Neural progenitor cell (in vitro differentiated cells): ENCODE results near the gene AFMID. TPM values are rescaled to one million over a fixed set of nuclear protein-coding genes. Genes with fewer than 3 reads are reported as not detected.

Experiments used
- DNase-seq: peaks from one replicate; pipeline ENCODE4 v3.0.0-alpha.2; 2016; ENCODE audit warnings: low spot score
- H2AFZ ChIP-seq: fragments of 200-600 bp; sonication (generic); replicated peaks from 2 replicates; pipeline ENCODE4 v1.6.1; 2016; ENCODE audit warnings: antibody characterized with exemption
- H3F3A ChIP-seq: fragments of 200-600 bp; sonication (generic); 2 replicates; pipeline ENCODE4 v1.6.1; 2016; ENCODE audit warnings: antibody characterized with exemption, low read depth
- H3K27ac ChIP-seq: fragments of 200-600 bp; sonication (generic); 2 replicates; pipeline ENCODE4 v1.5.1; 2016; ENCODE audit warnings: mild to moderate bottlenecking
- H3K27me3 ChIP-seq: fragments of 200-600 bp; sonication (generic); 2 replicates; pipeline ENCODE4 v1.6.1; 2016; ENCODE audit warnings: mild to moderate bottlenecking, moderate library complexity
- H3K36me3 ChIP-seq: fragments of 200-600 bp; sonication (generic); 2 replicates; pipeline ENCODE4 v1.5.1; 2016
- H3K4me1 ChIP-seq: fragments of 200-600 bp; sonication (generic); 2 replicates; pipeline ENCODE4 v1.6.1; 2016; ENCODE audit warnings: mixed run types
- H3K4me2 ChIP-seq: fragments of 200-600 bp; sonication (generic); 2 replicates; pipeline ENCODE4 v1.6.1; 2016
- H3K4me3 ChIP-seq: fragments of 200-600 bp; sonication (generic); 2 replicates; pipeline ENCODE4 v1.5.1; 2016
- H3K79me2 ChIP-seq: fragments of 200-600 bp; sonication (generic); 2 replicates; pipeline ENCODE4 v1.6.1; 2016; ENCODE audit warnings: low read depth
- H3K9ac ChIP-seq: fragments of 200-600 bp; sonication (generic); 2 replicates; pipeline ENCODE4 v1.6.1; 2016
- H3K9me3 ChIP-seq: fragments of 200-600 bp; sonication (generic); 2 replicates; pipeline ENCODE4 v1.5.1; 2016; ENCODE audit warnings: low read depth
- H4K20me1 ChIP-seq: fragments of 200-600 bp; sonication (generic); 2 replicates; pipeline ENCODE4 v1.6.1; 2016; ENCODE audit warnings: low read depth
- H3K27ac Mint-ChIP-seq: 3 replicates; pipeline ENCODE4 v1.8.0; 2021; ENCODE audit warnings: mixed read lengths
- H3K27me3 Mint-ChIP-seq: 2 replicates; pipeline ENCODE4 v1.8.0; 2022; ENCODE audit warnings: low read depth, mild to moderate bottlenecking, inconsistent platforms, moderate library complexity, mixed read lengths; ENCODE audit not compliant: insufficient read depth
- H3K36me3 Mint-ChIP-seq: 3 replicates; pipeline ENCODE4 v1.8.0; 2021; ENCODE audit warnings: mixed read lengths
- H3K4me1 Mint-ChIP-seq: 3 replicates; pipeline ENCODE4 v1.8.0; 2021; ENCODE audit warnings: mixed read lengths
- H3K4me3 Mint-ChIP-seq: 3 replicates; pipeline ENCODE4 v1.8.0; 2021; ENCODE audit warnings: mild to moderate bottlenecking, moderate library complexity, mixed read lengths
- H3K9me3 Mint-ChIP-seq: 3 replicates; pipeline ENCODE4 v1.8.0; 2020; ENCODE audit warnings: mixed read lengths
- EZH2 ChIP-seq: fragments of 200-600 bp; sonication (generic); IDR thresholded peaks from 2 replicates; pipeline ENCODE4 v1.6.1; 2017; ENCODE audit warnings: antibody characterized with exemption, mild to moderate bottlenecking, moderate library complexity
- EZH2phosphoT487 ChIP-seq: fragments of 200-600 bp; sonication (generic); IDR thresholded peaks from 2 replicates; pipeline ENCODE4 v1.6.1; 2017; ENCODE audit warnings: antibody characterized with exemption
- total RNA-seq: library from RNA; depleted of rRNA; stranded (reverse); fragments of >200 nt; gene quantifications from 2 replicates; pipeline ENCODE4 v1.2.3, GENCODE V29; 2015; ENCODE audit warnings: low replicate concordance
- TF ChIP-seq, protein P1 (sequence below): fragments of 200-600 bp; sonication (generic); IDR thresholded peaks from 2 replicates; pipeline ENCODE4 v1.5.1; 2017; ENCODE audit warnings: antibody characterized with exemption, mild to moderate bottlenecking

Gene AFMID
- total RNA-seq, 1 donor from 2014 or later: 76.8 TPM

DNA sequence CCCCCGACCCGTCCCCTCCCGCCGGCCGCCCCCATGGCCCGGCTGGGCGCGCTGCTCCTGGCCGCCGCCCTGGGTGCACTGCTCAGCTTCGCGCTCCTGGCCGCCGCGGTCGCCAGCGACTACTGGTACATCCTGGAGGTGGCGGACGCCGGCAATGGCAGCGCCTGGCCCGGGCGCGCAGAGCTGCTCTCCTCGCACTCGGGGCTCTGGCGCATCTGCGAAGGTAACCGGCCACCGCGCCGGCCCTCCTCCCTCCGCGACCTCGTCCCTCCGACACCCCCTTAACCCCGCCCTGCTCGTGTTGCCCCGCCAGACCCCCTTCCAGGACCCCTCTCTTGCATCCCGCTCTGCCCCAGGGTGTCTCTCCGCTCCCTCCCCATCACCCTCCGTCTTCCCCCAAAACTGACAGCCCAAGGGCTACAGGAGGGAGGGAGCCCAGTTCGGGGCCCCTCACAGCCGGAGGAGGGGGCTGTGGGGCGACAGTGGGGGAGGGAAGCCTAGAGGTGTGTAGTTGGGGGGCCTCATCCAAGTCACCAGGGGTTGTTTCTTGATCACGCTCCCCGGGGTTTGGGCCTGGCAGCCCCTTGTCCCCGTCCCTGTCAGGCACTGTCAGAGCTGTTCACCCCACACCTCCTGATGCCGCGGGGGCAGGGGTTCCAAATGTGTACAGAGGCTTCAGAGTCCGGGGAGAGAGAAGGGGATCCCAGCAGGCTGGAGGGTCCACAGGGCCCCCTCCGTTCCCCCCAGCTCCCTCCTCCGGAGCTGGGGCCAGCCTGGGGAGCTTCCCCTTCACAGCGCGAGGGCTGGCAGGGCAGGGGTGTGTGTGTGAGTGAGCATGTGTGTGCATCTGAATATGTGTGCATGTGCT, 45.1 kb downstream of the AFMID start:
- Mint-ChIP-seq H3K36me3 (no peaks in the 10 kb centered on the region), H3K4me1 (peaks cover 13% of the 10 kb centered on the region), H3K27me3 (peaks cover 37% of the 10 kb centered on the region), H3K9me3 (no peaks in the 10 kb centered on the region), H3K27ac (no peak overlapping the region), H3K4me3 (peak overlapping the region; percentile 33)
- Histone ChIP-seq H3F3A (no peaks in the 10 kb centered on the region), H3K79me2 (no peaks in the 10 kb centered on the region), H2AFZ (peak overlapping the region; percentile 87), H3K27ac (no peak overlapping the region), H3K36me3 (no peaks in the 10 kb centered on the region), H3K27me3 (peaks cover 41% of the 10 kb centered on the region), H4K20me1 (no peaks in the 10 kb centered on the region), H3K9me3 (no peaks in the 10 kb centered on the region), H3K4me1 (no peaks in the 10 kb centered on the region), H3K4me3 (peak overlapping the region; percentile 61), H3K9ac (no peak overlapping the region), H3K4me2 (peak overlapping the region; percentile 96)
- TF ChIP-seq EZH2 (peak; percentile 70), EZH2phosphoT487 (peak; percentile 42)
- TF ChIP-seq, protein P1, sequence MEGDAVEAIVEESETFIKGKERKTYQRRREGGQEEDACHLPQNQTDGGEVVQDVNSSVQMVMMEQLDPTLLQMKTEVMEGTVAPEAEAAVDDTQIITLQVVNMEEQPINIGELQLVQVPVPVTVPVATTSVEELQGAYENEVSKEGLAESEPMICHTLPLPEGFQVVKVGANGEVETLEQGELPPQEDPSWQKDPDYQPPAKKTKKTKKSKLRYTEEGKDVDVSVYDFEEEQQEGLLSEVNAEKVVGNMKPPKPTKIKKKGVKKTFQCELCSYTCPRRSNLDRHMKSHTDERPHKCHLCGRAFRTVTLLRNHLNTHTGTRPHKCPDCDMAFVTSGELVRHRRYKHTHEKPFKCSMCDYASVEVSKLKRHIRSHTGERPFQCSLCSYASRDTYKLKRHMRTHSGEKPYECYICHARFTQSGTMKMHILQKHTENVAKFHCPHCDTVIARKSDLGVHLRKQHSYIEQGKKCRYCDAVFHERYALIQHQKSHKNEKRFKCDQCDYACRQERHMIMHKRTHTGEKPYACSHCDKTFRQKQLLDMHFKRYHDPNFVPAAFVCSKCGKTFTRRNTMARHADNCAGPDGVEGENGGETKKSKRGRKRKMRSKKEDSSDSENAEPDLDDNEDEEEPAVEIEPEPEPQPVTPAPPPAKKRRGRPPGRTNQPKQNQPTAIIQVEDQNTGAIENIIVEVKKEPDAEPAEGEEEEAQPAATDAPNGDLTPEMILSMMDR: no peak
- DNase-seq: peak; percentile 78

- peak overlapping the region; percentile 33 for H3K4me3 Mint-ChIP-seq
- H3K4me1 Mint-ChIP-seq: peaks cover 10% of the 10 kb centered on the region
- Histone ChIP-seq H3K27ac (no peak overlapping the region), H3K79me2 (no peaks in the 10 kb centered on the region), H3K27me3 (peaks cover 41% of the 10 kb centered on the region), H2AFZ (no peak overlapping the region), H3K4me1 (no peaks in the 10 kb centered on the region), H3K9ac (no peak overlapping the region), H3K4me2 (no peak overlapping the region), H3K4me3 (no peak overlapping the region), H4K20me1 (no peaks in the 10 kb centered on the region), H3F3A (no peaks in the 10 kb centered on the region), H3K9me3 (no peaks in the 10 kb centered on the region), H3K36me3 (no peaks in the 10 kb centered on the region)
- DNase-seq: no peak
- H3K36me3 Mint-ChIP-seq: no peaks in the 10 kb centered on the region
- H3K27ac Mint-ChIP-seq: peak overlapping the region; percentile 23
- TF ChIP-seq, protein P1: no peak
- no peak for TF ChIP-seq EZH2
- TF ChIP-seq EZH2phosphoT487: no peak
- no peaks in the 10 kb centered on the region for H3K9me3 Mint-ChIP-seq
- H3K27me3 Mint-ChIP-seq: peaks cover 32% of the 10 kb centered on the region
Measured at GRCh38 chr17:78232859-78233173, 45.7 kb downstream of the AFMID start.

DNA sequence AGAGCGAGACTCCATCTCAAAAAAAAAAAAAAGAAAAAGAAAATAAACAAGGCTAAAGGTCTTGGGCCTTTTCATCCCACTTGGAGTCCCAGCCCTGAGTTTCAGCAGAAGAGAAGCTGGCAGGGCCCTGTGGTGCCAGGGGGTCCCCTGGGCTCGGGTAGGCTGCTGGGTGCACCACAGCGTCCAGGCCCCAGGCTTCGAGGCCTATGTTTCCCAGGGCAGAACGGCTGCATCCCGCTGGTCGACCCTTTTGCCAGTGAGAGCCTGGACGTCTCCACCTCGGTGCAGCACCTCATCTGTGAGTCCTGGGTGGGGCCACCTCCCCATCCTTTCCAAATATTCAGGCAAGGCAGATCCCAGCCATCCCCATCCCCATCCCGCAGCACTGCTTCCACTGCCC, 46.5 kb downstream of the AFMID start:
- Histone ChIP-seq H3K4me2 (no peak overlapping the region), H3K9ac (no peak overlapping the region), H3K4me1 (no peaks in the 10 kb centered on the region), H3K79me2 (no peaks in the 10 kb centered on the region), H3K36me3 (no peaks in the 10 kb centered on the region), H3K9me3 (no peaks in the 10 kb centered on the region), H4K20me1 (no peaks in the 10 kb centered on the region), H3K27ac (no peak overlapping the region), H3K4me3 (no peak overlapping the region), H3K27me3 (peaks cover 41% of the 10 kb centered on the region), H2AFZ (no peak overlapping the region), H3F3A (no peaks in the 10 kb centered on the region)
- Mint-ChIP-seq H3K27ac (no peak overlapping the region), H3K27me3 (peaks cover 31% of the 10 kb centered on the region), H3K4me1 (peaks cover 10% of the 10 kb centered on the region), H3K4me3 (peak overlapping the region; percentile 13), H3K36me3 (no peaks in the 10 kb centered on the region), H3K9me3 (no peaks in the 10 kb centered on the region)
- TF ChIP-seq, protein P1: no peak
- no peak for TF ChIP-seq EZH2
- no peak for TF ChIP-seq EZH2phosphoT487
- DNase-seq: no peak
